GM18951 (cell line): ENCODE results near the gene UGT1A10.
"Not testable (repeated sequence)": the region's sequence is repeated elsewhere in the genome, so short reads cannot be mapped to it uniquely, and the experiment has no call there.

ENCODE experiments used
- POLR2A ChIP-seq: IDR thresholded peaks from 4 replicates; pipeline ENCODE4 v1.6.1; 2011; ENCODE audit warnings: mild to moderate bottlenecking; ENCODE audit not compliant: insufficient read length, insufficient read depth; ENCODE audit errors: extremely low read depth
- in situ Hi-C: fragments of 300-500 bp; cut with MboI; formaldehyde crosslinking; loops from one replicate; pipeline ENCODE4 v1.12.0; 2022; ENCODE audit warnings: low sequenced_read_pairs, mixed read lengths, inconsistent platforms; ENCODE audit not compliant: unreplicated experiment

Gene UGT1A10

GRCh38 chr2:233636306-233636705, at the start of gene UGT1A10:
TSS of gene UGT1A10 (plus strand) at chr2:233636448. CDS start at chr2:233636523, 75 bp downstream.
- in situ Hi-C loops, result not testable (repeated sequence)

DNA sequence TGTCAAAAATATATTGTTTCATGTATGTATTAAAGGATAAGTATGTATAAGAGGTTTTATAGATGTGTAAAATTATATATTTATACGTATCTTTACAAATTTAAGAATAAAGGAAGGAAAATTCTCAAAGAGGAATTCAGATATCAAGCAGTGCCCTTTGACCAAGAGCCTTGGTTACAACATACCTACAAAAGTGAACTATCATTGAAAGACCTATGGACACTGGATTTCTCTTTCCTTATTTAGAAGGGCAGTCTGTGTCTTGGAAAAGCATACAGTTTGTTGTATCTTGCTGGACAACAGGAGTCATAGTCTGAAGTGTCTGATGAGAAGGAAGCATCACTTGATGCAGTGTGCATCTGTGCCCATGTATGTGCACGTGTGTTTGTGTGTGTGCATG, 47.8 kb upstream of the UGT1A10 start:
- in situ Hi-C loops, result no loop called here

GRCh38 chr2:233592706-233593105, 43.5 kb upstream of the UGT1A10 start:
- in situ Hi-C loops, result not testable (repeated sequence)

More for the DNA sequence above, 47.8 kb upstream of the UGT1A10 start:
- TF ChIP-seq POLR2A, result no peak

DNA sequence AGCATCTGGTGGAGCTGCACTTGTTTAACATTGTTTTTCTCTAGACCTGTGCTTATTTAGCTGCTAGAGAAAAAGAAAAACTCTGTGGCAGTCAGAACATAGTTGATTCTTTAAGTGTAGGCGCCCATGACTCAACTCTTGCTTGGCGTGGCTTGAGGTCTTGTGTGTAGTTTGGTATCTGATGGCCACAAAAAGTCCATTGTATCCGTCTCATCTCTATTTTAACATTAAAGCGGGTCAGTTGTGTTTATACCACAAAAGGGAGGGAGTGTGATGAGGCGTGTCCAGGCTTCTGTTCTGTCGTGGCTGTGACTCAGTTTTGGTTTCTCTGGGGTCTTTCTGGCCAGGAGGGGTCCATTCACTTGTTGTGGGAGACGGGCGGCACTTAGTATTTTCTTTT, 43.0 kb upstream of the UGT1A10 start:
- no peak for TF ChIP-seq POLR2A
- in situ Hi-C loops, result no loop called here

DNA sequence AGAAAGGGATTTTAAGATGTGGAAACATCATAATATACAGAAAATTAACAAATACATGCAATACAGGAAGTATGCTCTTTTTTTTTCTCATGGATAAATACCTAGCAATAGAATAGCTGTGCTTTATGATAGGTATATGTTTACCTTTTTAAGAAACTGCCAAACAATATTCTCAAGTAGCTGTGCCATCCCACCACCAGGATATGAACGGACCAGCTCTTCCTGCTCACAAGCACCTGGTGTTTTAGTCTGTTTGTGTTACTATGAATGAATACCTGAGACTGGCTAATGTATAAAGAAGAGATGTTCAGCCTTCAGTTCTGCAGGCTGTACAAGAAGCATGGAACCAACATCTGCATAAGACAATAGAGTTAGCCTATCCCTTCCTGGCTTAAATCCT, 38.7 kb upstream of the UGT1A10 start:
- in situ Hi-C loops, result no loop called here

GRCh38 chr2:233598952-233599351, 37.3 kb upstream of the UGT1A10 start:
- in situ Hi-C loops, result no loop called here
- no peak for TF ChIP-seq POLR2A

More for the DNA sequence above, 38.7 kb upstream of the UGT1A10 start:
- TF ChIP-seq POLR2A, result no peak

- in situ Hi-C loops, result no loop called here
- no peak for TF ChIP-seq POLR2A
Measured at GRCh38 chr2:233600386-233600785, 35.9 kb upstream of the UGT1A10 start.

GRCh38 chr2:233602076-233602475, 34.2 kb upstream of the UGT1A10 start:
- in situ Hi-C loops, result no loop called here
- no peak for TF ChIP-seq POLR2A

GRCh38 chr2:233603520-233603919, 32.7 kb upstream of the UGT1A10 start:
- in situ Hi-C loops, result no loop called here
- no peak for TF ChIP-seq POLR2A

DNA sequence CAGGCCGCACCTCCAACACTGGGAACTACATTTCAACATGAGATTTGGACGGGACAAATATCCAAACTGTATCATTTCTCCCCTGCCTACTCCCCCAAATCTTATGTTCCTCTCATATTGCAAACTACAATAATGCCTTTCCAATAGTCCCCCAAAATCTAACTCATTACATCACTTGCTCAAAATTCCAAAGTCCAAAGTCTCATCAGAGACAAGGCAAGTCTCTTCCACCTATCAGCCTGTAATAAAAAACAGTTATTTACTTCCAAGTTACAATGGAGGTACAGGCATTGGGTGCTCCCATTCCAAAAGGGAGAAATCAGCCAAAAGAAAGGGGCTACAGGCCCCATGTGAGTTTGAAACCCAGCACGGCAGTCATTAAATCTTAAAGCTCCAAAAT, 31.4 kb upstream of the UGT1A10 start:
- no peak for TF ChIP-seq POLR2A
- in situ Hi-C loops, result no loop called here

DNA sequence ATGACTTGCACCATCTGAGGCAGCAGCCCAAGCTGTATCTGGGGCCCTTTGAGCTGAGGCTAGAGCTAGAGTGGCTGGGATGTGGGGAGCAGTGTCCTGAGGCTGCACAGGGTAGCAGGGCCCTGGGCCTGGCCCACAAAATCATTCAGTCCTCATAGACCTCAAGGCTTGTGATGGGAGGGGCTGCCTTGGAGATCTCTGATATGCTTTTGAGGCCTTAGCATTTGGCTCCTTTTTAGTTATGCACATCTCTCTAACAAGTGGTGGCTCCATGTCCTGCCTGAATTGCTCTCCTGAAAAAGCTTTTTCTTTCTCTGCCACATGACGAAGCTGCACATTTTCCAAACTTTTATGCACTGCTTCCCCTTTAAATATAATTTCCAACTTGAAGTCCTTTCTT, 30.6 kb upstream of the UGT1A10 start:
- no peak for TF ChIP-seq POLR2A
- in situ Hi-C loops, result no loop called here

DNA sequence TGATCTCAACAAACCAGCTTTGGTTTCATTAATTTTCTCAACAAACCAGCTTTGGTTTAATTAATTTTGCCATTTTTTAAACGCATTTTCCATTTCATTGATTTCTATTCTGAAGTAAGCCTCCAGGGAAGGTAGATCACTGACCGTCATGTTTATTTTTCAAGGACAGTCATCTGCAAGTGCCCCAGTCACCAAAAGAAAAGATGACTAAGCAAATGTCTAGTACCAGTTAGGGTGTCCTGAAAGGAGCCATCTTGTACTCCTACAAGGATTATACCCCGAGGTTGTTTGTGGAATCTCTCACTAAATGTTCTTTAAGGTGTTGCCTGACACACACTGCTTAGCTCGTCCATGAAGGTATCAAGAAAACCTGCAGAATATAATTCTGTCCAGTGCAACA, 25.0 kb upstream of the UGT1A10 start:
- in situ Hi-C loops, result no loop called here
- no peak for TF ChIP-seq POLR2A

DNA sequence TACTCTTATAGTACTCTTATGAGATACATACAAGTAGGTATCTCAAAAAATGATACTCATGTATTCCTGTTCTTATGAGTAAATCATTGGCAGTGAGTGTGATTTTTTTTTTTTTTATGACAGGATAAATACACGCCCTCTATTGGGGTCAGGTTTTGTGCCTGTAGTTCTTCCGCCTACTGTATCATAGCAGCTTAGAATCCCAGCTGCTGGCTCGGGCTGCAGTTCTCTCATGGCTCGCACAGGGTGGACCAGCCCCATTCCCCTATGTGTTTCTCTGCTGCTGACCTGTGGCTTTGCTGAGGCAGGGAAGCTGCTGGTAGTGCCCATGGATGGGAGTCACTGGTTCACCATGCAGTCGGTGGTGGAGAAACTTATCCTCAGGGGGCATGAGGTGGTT, 18.8 kb upstream of the UGT1A10 start, which contains the start of gene UGT1A8:
UGT1A8 (plus strand) TSS at position 158 of the 400 bp plus-strand sequence; CDS start at position 233, 75 bp downstream.
- in situ Hi-C loops, result not testable (repeated sequence)

GRCh38 chr2:233620204-233620603, 16.0 kb upstream of the UGT1A10 start:
- in situ Hi-C loops, result no loop called here
- TF ChIP-seq POLR2A, result no peak

DNA sequence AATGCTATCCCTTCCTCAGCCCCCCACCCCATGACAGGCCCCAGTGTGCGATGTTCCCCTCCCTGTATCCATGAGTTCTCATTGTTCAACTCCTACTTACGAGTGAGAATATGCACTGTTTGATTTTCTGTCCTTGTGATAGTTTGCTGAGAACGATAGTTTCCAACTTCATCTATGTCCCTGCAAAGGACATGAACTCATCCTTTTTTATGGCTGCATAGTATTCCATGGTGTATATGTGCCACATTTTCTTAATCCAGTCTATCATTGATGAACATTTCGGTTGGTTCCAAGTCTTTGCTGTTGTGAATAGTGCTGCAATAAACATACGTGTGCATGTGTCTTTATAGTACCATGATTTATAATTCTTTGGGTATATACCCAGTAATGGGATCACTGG, 14.4 kb upstream of the UGT1A10 start:
- in situ Hi-C loops, result not testable (repeated sequence)
